ENCODE results near the gene RPP38. TPM values are rescaled to one million over a fixed set of nuclear protein-coding genes. Genes with fewer than 3 reads are reported as not detected.

RPP38 gene
- total and polyA plus RNA-seq, 2 experiments from 2014 or later = 18.2 to 26.4 TPM

DNA sequence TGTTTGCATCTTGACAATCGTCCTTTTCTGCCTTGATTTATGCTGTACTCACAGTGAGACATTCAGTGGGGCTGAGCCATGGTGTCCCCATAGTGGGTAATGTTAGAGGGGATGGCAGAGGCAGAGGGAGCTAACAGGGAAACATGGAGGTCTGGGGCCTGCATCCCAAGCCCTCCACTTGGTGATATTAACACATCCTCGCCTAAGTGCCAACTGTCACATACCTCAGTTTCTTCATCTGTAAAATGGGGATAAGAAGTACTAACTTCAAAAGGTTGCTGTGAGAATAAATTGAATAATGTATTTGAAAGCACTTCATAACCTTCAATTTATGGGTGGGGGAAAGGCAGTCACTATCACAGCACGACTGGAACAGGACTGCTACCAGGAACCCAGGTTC, 27.8 kb downstream of the RPP38 start:
- H3K36me3 ChIP-seq (replicated peaks; ENCODE audit: insufficient read depth, low read depth) = no peaks in the 10 kb centered on the region
- no peak for TF ChIP-seq EZH2phosphoT487 (IDR thresholded peaks at IDR 0.05; ENCODE audit: low read depth, severe bottlenecking, unreplicated experiment)
- TF ChIP-seq CTCF (IDR thresholded peaks at IDR 0.05; ENCODE audit: poor library complexity) = no peak
- no peak for TF ChIP-seq EZH2 (IDR thresholded peaks at IDR 0.05; ENCODE audit: borderline replicate concordance)
- 97% methylated on average over 3 of the region's 3 CpGs for WGBS (ENCODE audit: low lambda C conversion rate, missing lambda C conversion rate)
- H3K79me2 ChIP-seq = no peaks in the 10 kb centered on the region
- H3K4me1 ChIP-seq (ENCODE audit: insufficient read depth) = no peaks in the 10 kb centered on the region
- H3K27me3 ChIP-seq = no peaks in the 10 kb centered on the region
- H3K4me2 ChIP-seq = no peak overlapping the region
- DNase-seq (ENCODE audit: low spot score) = no peak
- H3K27ac ChIP-seq = no peak overlapping the region
- no peaks in the 10 kb centered on the region for H3K9me2 ChIP-seq (replicated peaks; ENCODE audit: insufficient read depth)
- no peaks in the 10 kb centered on the region for H3K9me3 ChIP-seq (ENCODE audit: low read depth)
- H3K4me3 ChIP-seq = no peak overlapping the region
- H2AFZ ChIP-seq = no peak overlapping the region
- no peaks in the 10 kb centered on the region for H4K20me1 ChIP-seq (ENCODE audit: insufficient read depth, poor library complexity, severe bottlenecking)

DNA sequence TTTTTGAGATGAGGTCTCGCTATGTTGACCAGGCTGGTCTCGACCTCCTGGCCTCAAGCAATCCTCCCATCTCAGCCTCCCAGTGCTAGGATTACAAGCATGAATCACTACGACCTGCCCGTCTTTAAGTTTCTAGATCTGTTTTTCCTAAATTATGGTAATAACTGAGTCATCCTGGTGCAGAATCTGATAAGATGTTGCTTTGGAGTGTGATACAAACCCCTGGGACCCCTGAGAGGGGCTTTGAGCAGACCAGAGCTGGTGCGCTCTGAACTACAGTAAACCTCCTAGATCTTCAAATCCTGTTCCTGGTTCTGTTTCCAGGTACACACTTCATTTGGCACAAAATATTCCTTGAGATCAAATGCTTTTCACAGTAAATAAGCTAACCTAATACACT, 34.2 kb downstream of the RPP38 start:
- Histone ChIP-seq H4K20me1 (ENCODE audit: insufficient read depth, poor library complexity, severe bottlenecking) (no peaks in the 10 kb centered on the region), H3K27me3 (no peaks in the 10 kb centered on the region), H3K36me3 (replicated peaks; ENCODE audit: insufficient read depth, low read depth) (no peaks in the 10 kb centered on the region), H3K9me3 (ENCODE audit: low read depth) (no peaks in the 10 kb centered on the region), H3K4me3 (no peak overlapping the region), H3K79me2 (no peaks in the 10 kb centered on the region), H3K4me2 (no peak overlapping the region), H2AFZ (no peak overlapping the region), H3K27ac (no peak overlapping the region), H3K4me1 (ENCODE audit: insufficient read depth) (no peaks in the 10 kb centered on the region), H3K9me2 (replicated peaks; ENCODE audit: insufficient read depth) (no peaks in the 10 kb centered on the region)
- TF ChIP-seq EZH2 (IDR thresholded peaks at IDR 0.05; ENCODE audit: borderline replicate concordance) = no peak
- TF ChIP-seq EZH2phosphoT487 (IDR thresholded peaks at IDR 0.05; ENCODE audit: low read depth, severe bottlenecking, unreplicated experiment) = no peak
- no peak for TF ChIP-seq CTCF (IDR thresholded peaks at IDR 0.05; ENCODE audit: poor library complexity)
- WGBS (ENCODE audit: low lambda C conversion rate, missing lambda C conversion rate) = 97% methylated on average over 5 of the region's 5 CpGs
- no peak for DNase-seq (ENCODE audit: low spot score)

- H3K9me2 ChIP-seq (replicated peaks; ENCODE audit: insufficient read depth) = no peaks in the 10 kb centered on the region
- no peaks in the 10 kb centered on the region for H3K9me3 ChIP-seq (ENCODE audit: low read depth)
- no peaks in the 10 kb centered on the region for H3K36me3 ChIP-seq (replicated peaks; ENCODE audit: insufficient read depth, low read depth)
- H3K27me3 ChIP-seq = no peaks in the 10 kb centered on the region
- H3K4me3 ChIP-seq = no peak overlapping the region
- 91% methylated on average over 10 of the region's 11 CpGs for WGBS (ENCODE audit: low lambda C conversion rate, missing lambda C conversion rate)
- H3K4me2 ChIP-seq = no peak overlapping the region
- H3K4me1 ChIP-seq (ENCODE audit: insufficient read depth) = peaks cover 5% of the 10 kb centered on the region
- H3K79me2 ChIP-seq = peaks cover 4% of the 10 kb centered on the region
- no peak overlapping the region for H3K27ac ChIP-seq
- no peak for DNase-seq (ENCODE audit: low spot score)
- TF ChIP-seq CTCF (IDR thresholded peaks at IDR 0.05; ENCODE audit: poor library complexity) (no peak), EZH2 (IDR thresholded peaks at IDR 0.05; ENCODE audit: borderline replicate concordance) (no peak), EZH2phosphoT487 (IDR thresholded peaks at IDR 0.05; ENCODE audit: low read depth, severe bottlenecking, unreplicated experiment) (no peak)
- no peak overlapping the region for H2AFZ ChIP-seq
- H4K20me1 ChIP-seq (ENCODE audit: insufficient read depth, poor library complexity, severe bottlenecking) = no peaks in the 10 kb centered on the region
Observed at GRCh38 chr10:15136129-15137035, 39.2 kb downstream of the RPP38 start.

Data from hepatocyte (in vitro differentiated cells).